GM23338 (cell line): Measurements from ENCODE around the gene DIP2C. TPM values are rescaled to one million over a fixed set of nuclear protein-coding genes. Genes with fewer than 3 reads are reported as not detected.

Experiments
- ATAC-seq: fragments of 200-7000 bp; cut with Tn5 transposase; 3 replicates; pipeline ENCODE4 v1.9.1; 2020
- DNase-seq: peaks from one replicate; pipeline ENCODE4 v3.0.0-alpha.2; 2015; ENCODE audit warnings: low spot score
- H2AFZ ChIP-seq: fragments of 200-600 bp; sonication (generic); 2 replicates; pipeline ENCODE4 v1.8.0; 2016; ENCODE audit warnings: antibody characterized with exemption, mild to moderate bottlenecking, moderate library complexity
- H3F3A ChIP-seq: fragments of 200-600 bp; sonication (generic); replicated peaks from 2 replicates; pipeline ENCODE4 v1.8.0; 2017; ENCODE audit warnings: antibody characterized with exemption, mixed run types, low read depth
- H3K27ac ChIP-seq: fragments of 200-600 bp; sonication (generic); 2 replicates; pipeline ENCODE4 v1.6.1; 2016; ENCODE audit warnings: low read depth
- H3K27me3 ChIP-seq: fragments of 200-600 bp; sonication (generic); 2 replicates; pipeline ENCODE4 v1.8.0; 2016; ENCODE audit warnings: mild to moderate bottlenecking, mixed run types, moderate library complexity; ENCODE audit not compliant: insufficient read depth
- H3K36me3 ChIP-seq: fragments of 200-600 bp; sonication (generic); 2 replicates; pipeline ENCODE4 v1.8.0; 2016; ENCODE audit warnings: mild to moderate bottlenecking; ENCODE audit not compliant: insufficient read depth
- H3K4me1 ChIP-seq: fragments of 200-600 bp; sonication (generic); 2 replicates; pipeline ENCODE4 v1.8.0; 2016; ENCODE audit warnings: mild to moderate bottlenecking, moderate library complexity; ENCODE audit not compliant: insufficient read depth
- H3K4me2 ChIP-seq: fragments of 200-600 bp; sonication (generic); 2 replicates; pipeline ENCODE4 v1.7.1; 2017; ENCODE audit warnings: mixed run types
- H3K4me3 ChIP-seq: fragments of 200-600 bp; sonication (generic); 2 replicates; pipeline ENCODE4 v1.6.1; 2016; ENCODE audit warnings: mixed run types
- H3K79me2 ChIP-seq: fragments of 200-600 bp; sonication (generic); replicated peaks from 2 replicates; pipeline ENCODE4 v1.8.0; 2017; ENCODE audit warnings: mild to moderate bottlenecking; ENCODE audit not compliant: insufficient read depth
- H3K9me2 ChIP-seq: fragments of 200-600 bp; sonication (generic); 2 replicates; pipeline ENCODE4 v1.8.0; 2017; ENCODE audit not compliant: insufficient read depth
- H4K20me1 ChIP-seq: fragments of 200-600 bp; sonication (generic); replicated peaks from 2 replicates; pipeline ENCODE4 v1.8.0; 2017; ENCODE audit warnings: mild to moderate bottlenecking; ENCODE audit not compliant: insufficient read depth
- H3K27ac Mint-ChIP-seq: 2 replicates; pipeline ENCODE4 v1.8.0; 2020; ENCODE audit warnings: inconsistent platforms, mild to moderate bottlenecking, moderate library complexity, mixed read lengths
- H3K27me3 Mint-ChIP-seq: 3 replicates; pipeline ENCODE4 v1.8.0; 2022; ENCODE audit warnings: low read depth, mild to moderate bottlenecking, moderate library complexity, mixed read lengths, inconsistent platforms; ENCODE audit not compliant: insufficient read depth, poor library complexity
- H3K36me3 Mint-ChIP-seq: 3 replicates; pipeline ENCODE4 v1.8.0; 2021; ENCODE audit warnings: low read depth, mild to moderate bottlenecking, inconsistent platforms, moderate library complexity, mixed read lengths
- H3K4me1 Mint-ChIP-seq: 3 replicates; pipeline ENCODE4 v1.8.0; 2020; ENCODE audit warnings: mild to moderate bottlenecking, inconsistent platforms, mixed read lengths
- H3K4me3 Mint-ChIP-seq: 3 replicates; pipeline ENCODE4 v1.8.0; 2021; ENCODE audit warnings: moderate library complexity, mild to moderate bottlenecking, inconsistent platforms, mixed read lengths
- H3K9me3 Mint-ChIP-seq: 3 replicates; pipeline ENCODE4 v1.8.0; 2020; ENCODE audit warnings: moderate library complexity, mild to moderate bottlenecking, inconsistent platforms, mixed read lengths
- CTCF ChIP-seq, 2 experiments: fragments of 200-600 bp in 1 of 2; sonication (generic) in 1 of 2; conservative IDR thresholded peaks; 2 replicates each; pipeline versions ENCODE4 v1.5.1 to v1.6.1; 2016 to 2017; ENCODE audit warnings: antibody characterized with exemption in 2 of 2, low read depth in 2 of 2, mild to moderate bottlenecking in 2 of 2, moderate library complexity in 1 of 2
- ETS1 ChIP-seq: IDR thresholded peaks from 2 replicates; pipeline ENCODE4 v1.6.1; 2016; ENCODE audit warnings: antibody characterized with exemption
- EZH2 ChIP-seq: fragments of 200-600 bp; sonication (generic); IDR thresholded peaks from one replicate; pipeline ENCODE4 v1.8.0; 2017; ENCODE audit warnings: antibody characterized with exemption, mild to moderate bottlenecking, low read depth; ENCODE audit not compliant: unreplicated experiment
- EZH2phosphoT487 ChIP-seq: fragments of 200-600 bp; sonication (generic); IDR thresholded peaks from one replicate; pipeline ENCODE4 v1.8.1; 2018; ENCODE audit warnings: antibody characterized with exemption; ENCODE audit not compliant: unreplicated experiment
- NANOG ChIP-seq: IDR thresholded peaks from 2 replicates; pipeline ENCODE4 v1.6.1; 2016; ENCODE audit warnings: antibody characterized with exemption, borderline replicate concordance
- POLR2AphosphoS5 ChIP-seq: IDR thresholded peaks from 2 replicates; pipeline ENCODE4 v1.6.1; 2016; ENCODE audit warnings: antibody characterized with exemption, low read depth
- REST ChIP-seq: IDR thresholded peaks from one replicate; pipeline ENCODE4 v1.6.1; 2018; ENCODE audit warnings: antibody characterized with exemption; ENCODE audit not compliant: unreplicated experiment
- STAT1 ChIP-seq: IDR thresholded peaks from one replicate; pipeline ENCODE4 v1.6.1; 2016; ENCODE audit warnings: antibody characterized with exemption; ENCODE audit not compliant: unreplicated experiment
- ZNF114 ChIP-seq: fragments of 250-450 bp; sonication (Bioruptor Pico); IDR thresholded peaks from 2 replicates; pipeline ENCODE4 v1.5.0; 2020; ENCODE audit warnings: mild to moderate bottlenecking, moderate library complexity
- ZNF331 ChIP-seq: fragments of 250-450 bp; sonication (Bioruptor Pico); IDR thresholded peaks from 2 replicates; pipeline ENCODE4 v1.5.0; 2020; ENCODE audit warnings: low read depth, mild to moderate bottlenecking, moderate library complexity
- ZNF462 ChIP-seq: fragments of 250-450 bp; sonication (Bioruptor Pico); IDR thresholded peaks from 2 replicates; pipeline ENCODE4 v1.5.0; 2020; ENCODE audit warnings: mild to moderate bottlenecking, moderate library complexity
- polyA plus RNA-seq: library from polyadenylated mRNA; unstranded; fragments of >200 nt; fragmentation: Nextera tagmentation; extraction: Ambion mirVana; gene quantifications from 2 replicates; pipeline ENCODE4 v1.2.1, GENCODE V29; 2016
- total RNA-seq: library from RNA; depleted of rRNA; stranded (reverse); fragments of >200 nt; shearing (Covaris generic); gene quantifications from 2 replicates; pipeline ENCODE4 v1.2.3, GENCODE V29; 2014

DIP2C gene
- total and polyA plus RNA-seq, 2 experiments from 2014 or later = 5.1 to 7.7 TPM

- TF ChIP-seq CTCF (conservative IDR thresholded peaks at IDR 0.05; ENCODE audit: low read depth in 2 of 2) (no peak), ZNF331 (CRISPR knock-in tag) (no peak), POLR2AphosphoS5 (no peak), ETS1 (no peak), NANOG (no peak)
Measured at GRCh38 chr10:691216-691615, 1.7 kb upstream of the DIP2C start (continued).

GRCh38 chr10:690372-691161 is 1.1 kb upstream of the DIP2C start:
- no peaks in the 10 kb centered on the region for H3K36me3 ChIP-seq
- H3K4me2 ChIP-seq = peak overlapping the region; percentile 85
- H3K79me2 ChIP-seq = peaks cover 19% of the 10 kb centered on the region
- H3K27me3 ChIP-seq = peaks cover 26% of the 10 kb centered on the region
- H3F3A ChIP-seq = no peaks in the 10 kb centered on the region
- peaks cover 9% of the 10 kb centered on the region; the same call in 1 of the 2 replicates for H3K4me1 ChIP-seq
- H4K20me1 ChIP-seq = no peaks in the 10 kb centered on the region; the same call in none of the 2 replicates
- Mint-ChIP-seq H3K27me3 (peaks cover 27% of the 10 kb centered on the region), H3K4me3 (peak overlapping the region; percentile 83), H3K4me1 (peaks cover 24% of the 10 kb centered on the region), H3K9me3 (no peaks in the 10 kb centered on the region), H3K27ac (no peak overlapping the region; the same call in 1 of the 2 replicates), H3K36me3 (no peaks in the 10 kb centered on the region; the same call in 1 of the 3 replicates)
- no peaks in the 10 kb centered on the region for H3K9me2 ChIP-seq
- ATAC-seq (peak; percentile 6; the same call in 2 of the 3 replicates), DNase-seq (no peak)
- peak overlapping the region; percentile 99 for H2AFZ ChIP-seq
- no peak overlapping the region for H3K27ac ChIP-seq
- peak overlapping the region; percentile 71 for H3K4me3 ChIP-seq
- TF ChIP-seq REST (no peak), STAT1 (no peak), POLR2AphosphoS5 (no peak), ZNF462 (no peak), EZH2phosphoT487 (no peak), EZH2 (no peak), ZNF331 (CRISPR knock-in tag) (no peak), ZNF114 (CRISPR knock-in tag) (no peak), NANOG (no peak)
